GM15510 (cell line): ENCODE results near the gene TEKT5.

ENCODE experiments used
- POLR2A ChIP-seq: IDR thresholded peaks from 3 replicates; pipeline ENCODE4 v1.6.1; 2011; ENCODE audit warnings: borderline replicate concordance; ENCODE audit not compliant: insufficient read length; ENCODE audit errors: extremely low read depth

The TEKT5 gene

GRCh38 chr16:10597187-10597601 lies 97.5 kb downstream of the TEKT5 start:
- TF ChIP-seq POLR2A = no peak

DNA sequence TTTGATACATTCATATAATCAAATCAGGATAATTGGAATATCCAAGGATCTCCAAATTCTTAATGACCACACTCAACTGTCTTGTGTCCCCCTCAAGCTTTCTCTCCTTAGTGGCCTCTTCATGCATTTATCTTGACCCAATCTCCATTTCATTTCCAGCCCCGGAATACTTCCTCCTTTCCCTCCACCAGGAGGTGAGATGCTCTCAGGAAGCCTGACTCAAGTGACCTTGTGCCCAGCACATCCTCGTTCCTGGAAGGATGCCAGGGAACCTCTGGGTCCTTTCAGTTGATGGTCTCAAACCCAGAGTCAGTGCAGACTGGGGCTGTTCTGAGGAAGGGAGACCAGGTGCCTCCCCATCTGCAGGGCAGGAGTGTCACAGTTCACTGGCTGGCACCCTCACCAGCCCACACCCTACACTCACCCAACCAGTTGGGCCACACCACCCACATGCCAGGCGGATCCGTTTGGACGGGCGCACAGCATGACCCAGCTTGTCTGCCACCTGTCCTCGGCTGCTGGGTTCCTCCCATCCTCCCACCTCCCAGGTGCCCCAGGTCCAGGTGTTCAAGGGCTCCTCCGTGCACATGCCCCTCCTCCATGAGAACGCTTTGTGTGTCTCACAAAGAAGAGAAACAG lies 100.3 kb downstream of the TEKT5 start:
- TF ChIP-seq POLR2A = no peak

GRCh38 chr16:10592611-10593010 lies 102.1 kb downstream of the TEKT5 start:
- TF ChIP-seq POLR2A = no peak

GRCh38 chr16:10590342-10590741 lies 104.4 kb downstream of the TEKT5 start:
- TF ChIP-seq POLR2A = no peak

DNA sequence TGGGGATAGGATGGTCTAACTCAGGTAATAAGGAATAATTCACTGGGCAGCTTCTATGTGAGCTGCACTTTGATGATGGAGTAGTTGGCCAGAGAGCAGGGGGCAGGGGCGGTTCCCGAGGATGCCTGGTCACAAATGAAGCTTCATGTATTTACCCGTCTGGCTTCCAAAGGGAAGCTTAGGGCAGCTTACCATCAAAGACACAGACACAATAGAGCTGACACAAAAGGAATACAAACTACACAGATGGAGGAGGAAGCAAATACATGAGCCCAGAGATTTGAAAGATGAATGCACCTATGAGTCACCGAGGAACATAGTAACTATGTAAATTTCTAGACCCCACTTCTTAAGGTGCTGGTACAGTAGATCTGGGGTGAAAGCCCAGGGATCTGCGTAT lies 105.6 kb downstream of the TEKT5 start:
- no peak for TF ChIP-seq POLR2A

DNA sequence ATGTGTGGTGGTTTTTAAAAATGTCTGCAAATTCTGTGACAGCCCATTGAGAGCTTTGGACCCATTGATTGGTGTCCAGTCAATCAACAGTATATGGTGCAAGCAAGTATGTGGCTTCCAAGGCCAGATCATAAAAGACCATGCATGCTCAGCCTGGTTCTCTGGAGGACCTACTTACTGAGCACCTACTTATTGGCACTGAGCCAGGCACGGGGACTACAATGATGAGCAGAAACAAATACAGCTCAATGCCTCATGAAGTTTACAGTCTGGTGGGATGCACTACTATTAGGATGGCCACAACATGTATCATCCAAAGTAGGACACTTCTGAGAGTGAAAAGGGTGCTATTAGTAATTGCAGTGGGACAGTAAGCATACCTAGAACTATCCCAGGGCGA lies 107.1 kb downstream of the TEKT5 start:
- no peak for TF ChIP-seq POLR2A

- TF ChIP-seq POLR2A = no peak
Measured at GRCh38 chr16:10584981-10585438, 109.7 kb downstream of the TEKT5 start.

GRCh38 chr16:10583269-10583668 lies 111.5 kb downstream of the TEKT5 start:
- no peak for TF ChIP-seq POLR2A

- TF ChIP-seq POLR2A = no peak
Measured at GRCh38 chr16:10581507-10581906, 113.2 kb downstream of the TEKT5 start.

DNA sequence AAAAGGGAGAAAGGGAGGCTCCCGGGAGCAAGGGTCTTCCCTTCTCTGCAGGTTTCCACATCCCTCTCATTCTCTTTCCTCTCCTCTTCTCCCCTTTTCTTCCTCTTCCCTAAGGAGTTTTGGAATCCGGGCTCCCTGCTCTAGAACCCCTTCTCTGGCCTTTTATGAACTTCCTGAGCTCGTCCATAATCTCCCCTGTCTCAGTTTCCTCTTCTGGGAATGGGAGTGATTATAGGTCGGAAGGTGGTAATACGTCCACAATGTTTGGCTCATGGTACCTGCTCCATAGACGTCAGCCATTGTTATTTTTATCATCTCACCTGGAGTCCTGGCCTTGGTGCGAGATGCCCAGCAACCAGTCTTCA lies 113.9 kb downstream of the TEKT5 start:
- no peak for TF ChIP-seq POLR2A

DNA sequence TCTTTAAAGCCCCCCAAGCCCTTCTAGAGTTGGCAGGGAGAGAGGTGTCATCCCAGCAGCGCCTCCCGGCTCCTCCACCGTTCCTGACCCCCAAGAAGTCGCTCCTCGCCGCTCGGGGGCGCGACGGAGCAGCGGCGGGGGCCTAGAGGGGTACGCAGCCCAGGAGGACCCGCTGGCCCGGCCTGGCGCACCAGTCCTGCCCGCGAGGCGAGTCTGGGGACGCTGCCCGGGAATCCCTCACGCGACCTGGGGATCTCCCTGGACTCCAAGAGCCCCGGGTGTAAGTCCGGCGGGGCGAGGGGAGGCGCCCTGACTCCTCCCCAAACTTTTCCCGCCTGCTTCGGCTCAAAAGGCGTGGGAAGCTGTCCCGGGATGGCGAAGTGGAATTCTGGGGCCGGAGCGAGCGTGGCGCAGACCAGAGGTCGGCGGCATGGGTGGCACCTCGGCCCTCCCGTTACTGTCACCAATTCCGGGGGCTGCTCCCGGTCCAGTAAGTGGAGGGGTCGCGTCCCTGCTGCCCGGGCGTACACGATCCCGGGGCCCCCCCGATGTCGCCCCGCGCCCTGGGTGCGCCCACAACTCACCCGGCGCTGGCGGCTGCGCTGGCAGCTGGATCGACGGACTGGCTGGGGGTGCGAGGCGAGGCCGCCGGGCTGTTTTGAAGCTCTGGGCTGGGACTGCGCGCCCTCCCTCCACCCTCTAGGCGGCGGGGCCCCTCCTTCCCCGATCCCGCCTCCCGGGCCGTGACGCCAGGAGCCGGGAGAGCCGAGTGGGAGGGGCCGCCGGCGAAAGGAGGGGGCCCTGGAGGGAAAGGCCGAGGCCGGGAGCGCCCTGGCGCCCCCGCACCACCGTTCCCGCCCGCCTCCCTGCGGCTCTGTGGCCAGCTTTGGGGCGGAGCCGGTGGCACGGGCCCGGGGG lies 114.5 kb downstream of the TEKT5 start, which contains the start of gene EMP2:
EMP2 (minus strand) TSS at position 634 of the 918 bp plus-strand sequence. CDS start 32,981 bp downstream, outside the sequence.
- no peak for TF ChIP-seq POLR2A

GRCh38 chr16:10579575-10579964 lies 115.2 kb downstream of the TEKT5 start:
- no peak for TF ChIP-seq POLR2A

DNA sequence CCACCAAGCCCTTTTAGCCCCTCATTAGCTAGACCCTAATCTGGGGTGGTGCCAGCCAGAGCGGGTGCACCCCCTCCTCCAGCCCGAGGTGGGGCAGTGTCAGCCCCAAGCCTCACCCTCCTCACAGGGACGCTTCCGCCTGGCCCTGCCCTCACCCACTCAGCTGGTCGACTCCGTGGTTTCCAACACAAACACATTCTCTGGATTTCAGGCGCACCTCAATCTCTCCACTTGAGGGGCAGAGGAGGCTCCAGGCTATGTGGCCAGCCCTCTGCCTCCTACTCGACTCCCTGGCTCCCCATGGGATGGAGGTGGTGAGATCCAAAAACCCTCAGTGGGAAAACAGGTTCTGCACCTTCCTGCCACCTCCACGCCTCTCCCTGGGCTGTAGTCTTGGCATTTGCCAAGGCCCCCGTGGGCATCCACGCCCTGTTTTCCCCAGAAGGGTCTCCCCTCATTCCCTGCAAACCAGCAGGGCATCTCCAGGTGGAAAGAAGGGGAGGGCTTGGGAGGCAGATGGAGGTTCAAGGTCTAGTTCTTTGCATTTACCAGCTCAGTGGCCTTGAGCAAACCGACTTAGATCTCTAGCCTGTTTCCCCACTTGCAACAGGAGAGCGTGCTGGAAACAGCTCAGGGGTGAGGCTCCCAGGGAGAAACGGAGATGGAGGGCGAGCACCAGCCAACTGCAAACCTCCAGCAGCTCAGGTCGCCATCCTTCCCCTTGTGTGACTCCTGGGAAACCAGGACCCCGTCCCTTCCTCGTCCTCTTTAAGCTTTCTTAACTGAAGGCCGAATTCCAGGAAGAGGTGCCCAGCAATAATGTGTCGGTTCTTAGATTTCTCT lies 116.0 kb downstream of the TEKT5 start:
- TF ChIP-seq POLR2A = no peak
